ENCODE results near the gene SHROOM4.

DNA sequence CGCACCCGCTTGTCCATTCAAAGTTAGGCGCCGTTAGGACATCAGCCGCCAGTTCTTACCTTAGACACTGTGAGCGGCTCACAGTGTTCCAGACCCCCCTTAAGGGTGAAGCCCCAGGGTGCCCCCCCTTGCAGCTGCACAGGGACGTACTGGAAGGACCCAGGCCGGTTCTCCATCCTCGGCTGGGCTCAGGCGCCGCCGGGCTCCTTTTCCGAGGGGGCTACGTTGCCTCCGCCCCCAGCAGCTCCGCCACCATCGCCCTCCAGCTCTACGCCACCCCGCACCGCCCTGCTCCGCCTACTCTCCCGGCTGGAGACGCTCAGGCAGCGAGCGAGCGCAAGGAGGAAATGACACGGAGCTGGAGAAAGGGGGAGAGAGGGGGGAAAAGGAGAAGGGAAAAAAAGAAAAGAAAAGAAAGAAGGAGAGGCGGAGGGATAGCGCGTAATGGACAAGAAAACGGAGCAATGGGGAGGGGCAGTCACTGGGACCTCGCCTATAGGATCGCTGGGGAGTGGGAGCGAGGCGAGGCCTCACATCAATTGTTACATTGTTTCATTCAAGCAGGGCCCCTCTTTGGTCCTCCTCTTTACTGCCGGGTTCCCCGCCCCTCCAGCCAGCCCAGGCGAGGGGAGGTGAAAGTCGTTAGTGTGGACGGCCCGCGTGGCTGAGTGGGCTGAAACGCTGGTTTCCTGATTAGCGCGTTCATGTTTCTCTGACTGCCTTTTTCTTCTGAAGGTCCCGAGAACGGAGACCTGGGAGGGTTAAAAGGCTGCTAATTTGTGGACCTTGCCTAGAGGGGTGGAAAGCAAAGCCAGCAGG lies at the start of gene SHROOM4:
- TF ChIP-seq POLR2A (IDR thresholded peaks at IDR 0.05): no peak
- TF ChIP-seq, protein P1, sequence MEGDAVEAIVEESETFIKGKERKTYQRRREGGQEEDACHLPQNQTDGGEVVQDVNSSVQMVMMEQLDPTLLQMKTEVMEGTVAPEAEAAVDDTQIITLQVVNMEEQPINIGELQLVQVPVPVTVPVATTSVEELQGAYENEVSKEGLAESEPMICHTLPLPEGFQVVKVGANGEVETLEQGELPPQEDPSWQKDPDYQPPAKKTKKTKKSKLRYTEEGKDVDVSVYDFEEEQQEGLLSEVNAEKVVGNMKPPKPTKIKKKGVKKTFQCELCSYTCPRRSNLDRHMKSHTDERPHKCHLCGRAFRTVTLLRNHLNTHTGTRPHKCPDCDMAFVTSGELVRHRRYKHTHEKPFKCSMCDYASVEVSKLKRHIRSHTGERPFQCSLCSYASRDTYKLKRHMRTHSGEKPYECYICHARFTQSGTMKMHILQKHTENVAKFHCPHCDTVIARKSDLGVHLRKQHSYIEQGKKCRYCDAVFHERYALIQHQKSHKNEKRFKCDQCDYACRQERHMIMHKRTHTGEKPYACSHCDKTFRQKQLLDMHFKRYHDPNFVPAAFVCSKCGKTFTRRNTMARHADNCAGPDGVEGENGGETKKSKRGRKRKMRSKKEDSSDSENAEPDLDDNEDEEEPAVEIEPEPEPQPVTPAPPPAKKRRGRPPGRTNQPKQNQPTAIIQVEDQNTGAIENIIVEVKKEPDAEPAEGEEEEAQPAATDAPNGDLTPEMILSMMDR (IDR thresholded peaks at IDR 0.05): no peak

All from body of pancreas (tissue), 4 donors.